GM19397 (cell line): ENCODE measurements around the gene LTA.

ENCODE experiments used
- ATAC-seq: cut with Tn5 transposase; IDR thresholded peaks from one replicate; pipeline ENCODE4 v1.9.1; 2021; ENCODE audit warnings: mild to moderate bottlenecking, moderate library complexity; ENCODE audit not compliant: unreplicated experiment

Gene LTA

GRCh38 chr6:31621991-31622390 lies 49.9 kb downstream of the LTA start:
- ATAC-seq, result no peak

- no peak for ATAC-seq
Measured at GRCh38 chr6:31622684-31623091, 50.6 kb downstream of the LTA start.
